SK-N-SH (cell line): Measurements from ENCODE around the gene ZBTB47.

Source experiments
- MAX ChIP-seq: IDR thresholded peaks from 2 replicates; pipeline ENCODE4 v1.4.0; 2012; ENCODE audit warnings: low read depth
- SMC3 ChIP-seq: IDR thresholded peaks from 2 replicates; pipeline ENCODE4 v1.6.1; 2012; ENCODE audit warnings: low read depth, low read length, improper control_type of control experiment
- TEAD4 ChIP-seq: IDR thresholded peaks from 2 replicates; pipeline ENCODE4 v1.4.0; 2012; ENCODE audit warnings: mild to moderate bottlenecking, borderline replicate concordance; ENCODE audit not compliant: insufficient read depth
- USF2 ChIP-seq: fragments of 150-350 bp; IDR thresholded peaks from 2 replicates; pipeline ENCODE4 v1.6.1; 2017; ENCODE audit warnings: antibody characterized with exemption, low read length, low read depth, borderline replicate concordance

- no peak for TF ChIP-seq USF2
- no peak for TF ChIP-seq MAX
- no peak for TF ChIP-seq SMC3
- TF ChIP-seq TEAD4 = no peak
These were observed 40.6 kb upstream of the ZBTB47 start for GRCh38 chr3:42612928-42613327.
